Stomach (tissue), 9 donors: ENCODE measurements around the gene PAN3. TPM values are rescaled to one million over a fixed set of nuclear protein-coding genes. Genes with fewer than 3 reads are reported as not detected.

ENCODE experiments used
- DNase-seq, 2 donors: peaks; one replicate each; pipeline versions ENCODE4 v3.0.0 to v3.0.0-alpha.2; 2013 to 2019
- H3K27ac ChIP-seq, 5 donors: fragments of 200-600 bp in 4 of 5; sonication (generic) in 4 of 5; one replicate each; pipeline ENCODE4 v1.5.1; 2013 to 2019; ENCODE audit warnings: mild to moderate bottlenecking in 1 of 5, moderate library complexity in 1 of 5
- H3K27me3 ChIP-seq, 3 donors: fragments of 200-600 bp; sonication (generic); one replicate each; pipeline ENCODE4 v1.5.1; 2017 to 2019; ENCODE audit warnings: mixed run types in 1 of 3
- H3K36me3 ChIP-seq, 4 donors: fragments of 200-600 bp; sonication (generic); 1 replicate in 3 of 4; 2 replicates in 1 of 4; pipeline ENCODE4 v1.5.1; 2016 to 2019
- H3K4me1 ChIP-seq, 4 donors: fragments of 200-600 bp; sonication (generic); one replicate each; pipeline ENCODE4 v1.5.1; 2016 to 2019
- H3K4me3 ChIP-seq, 4 donors: fragments of 200-600 bp; sonication (generic) in 3 of 4; one replicate each; pipeline ENCODE4 v1.5.1; 2016 to 2019; ENCODE audit warnings: mild to moderate bottlenecking in 1 of 4
- H3K9me3 ChIP-seq, 4 donors: fragments of 200-600 bp; sonication (generic); one replicate each; pipeline ENCODE4 v1.5.1; 2016 to 2019
- CTCF ChIP-seq, 7 experiments: fragments of 450-650 bp in 4 of 7; fragments of 200-600 bp in 3 of 7; sonication (generic) in 3 of 7; IDR thresholded peaks; one replicate each; pipeline ENCODE4 v1.5.1; 2016 to 2019; ENCODE audit warnings: antibody characterized with exemption in 7 of 7, control low read depth in 2 of 7, mild to moderate bottlenecking in 1 of 7
- EP300 ChIP-seq: sonication (generic); formaldehyde crosslinking; IDR thresholded peaks from one replicate; pipeline ENCODE4 v1.6.1; 2017; ENCODE audit warnings: antibody characterized with exemption
- POLR2A ChIP-seq, 4 donors: fragments of 450-650 bp; IDR thresholded peaks; one replicate each; pipeline ENCODE4 v1.6.1; 2016; ENCODE audit warnings: antibody characterized with exemption in 4 of 4, control low read depth in 2 of 4, mild to moderate bottlenecking in 1 of 4, moderate library complexity in 1 of 4
- POLR2AphosphoS5 ChIP-seq, 3 donors: sonication (generic); formaldehyde crosslinking; IDR thresholded peaks; one replicate each; pipeline ENCODE4 v1.6.1; 2016; ENCODE audit warnings: antibody characterized with exemption in 3 of 3
- WGBS, 5 donors: extraction: QIAGEN DNeasy Blood & Tissue Kit in 3 of 5; methylation state at CpG; one replicate each; pipeline versions ENCODE4 v1.1.5 to v1.1.7; 2013 to 2018; 5-methylcytosine and 5-hydroxymethylcytosine counted together
- intact Hi-C: fragments of 100-400 bp; cut with DNase I; formaldehyde crosslinking; loops from one replicate; pipeline ENCODE4 v1.15.1; 2023; ENCODE audit warnings: low total_unique reads
- polyA plus RNA-seq, 3 donors: library from polyadenylated mRNA; stranded (reverse); fragments of 200-250 nt; gene quantifications; one replicate each; pipeline ENCODE4 v1.2.3, GENCODE V29; 2013
- total RNA-seq, 5 donors: library from RNA; depleted of rRNA; stranded (reverse); fragments of >200 nt; gene quantifications; one replicate each; pipeline versions ENCODE4 v1.1.0 to v1.2.3, GENCODE V29; 2014 to 2016
- donor health status: healthy with polysubstance abuse.
- donor health status: Bipolar disorder and iron deficiency.
- donor health status: healthy.

Gene PAN3
- total and polyA plus RNA-seq, 8 donors: 3.9 to 68.1 (median 26.0) TPM

DNA sequence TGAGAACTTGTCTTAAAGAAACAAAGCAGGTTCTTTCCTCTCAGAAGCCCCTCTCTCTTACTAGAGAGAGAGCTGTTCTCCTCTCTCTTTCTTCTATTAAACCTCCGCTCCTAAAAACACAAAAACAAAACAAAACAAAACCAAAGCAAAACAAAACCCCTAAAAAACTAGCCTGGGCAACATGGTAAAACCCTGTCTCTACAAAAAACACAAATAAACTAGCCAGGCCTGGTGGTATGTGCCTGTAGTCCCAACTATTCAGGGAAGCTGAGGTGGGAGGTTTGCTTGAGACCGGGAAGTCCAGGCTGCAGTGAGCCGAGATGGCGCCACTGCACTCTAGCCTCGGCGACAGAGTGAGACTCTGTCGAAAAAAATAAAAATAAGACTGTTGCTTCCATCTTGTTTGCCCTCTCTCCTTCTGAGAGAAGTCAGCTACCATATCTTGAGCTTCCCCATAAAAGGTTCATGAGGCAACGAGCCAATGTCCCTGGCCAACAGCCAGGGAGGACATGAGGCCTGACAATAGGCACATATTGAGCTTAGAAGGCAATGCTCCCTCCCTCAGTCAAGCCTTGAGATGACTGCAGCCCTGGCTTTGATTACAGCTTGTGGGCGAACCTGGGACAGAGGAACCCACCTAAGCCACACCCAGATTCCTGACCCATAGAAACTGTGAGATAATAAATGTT, 20.5 kb upstream of the PAN3 start:
- H3K4me3 ChIP-seq: no peak overlapping the region
- H3K36me3 ChIP-seq: no peaks in the 10 kb centered on the region
- intact Hi-C loops: no loop called here
- H3K4me1 ChIP-seq: no peaks in the 10 kb centered on the region
- no peaks in the 10 kb centered on the region for H3K9me3 ChIP-seq
- peaks cover 0 to 13% (median 0%) of the 10 kb centered on the region in 3 donors for H3K27me3 ChIP-seq
- DNase-seq: peak; percentile 35 to 46
- WGBS, 5 donors: 58 to 66% (median 61%) methylated on average over 9 of the region's 9 CpGs
- no peak overlapping the region for H3K27ac ChIP-seq
- TF ChIP-seq POLR2AphosphoS5 (IDR thresholded peaks at IDR 0.05): no peak
- no peak for TF ChIP-seq POLR2A (IDR thresholded peaks at IDR 0.05)
- TF ChIP-seq EP300: no peak
- no peak for TF ChIP-seq CTCF (IDR thresholded peaks at IDR 0.05)

DNA sequence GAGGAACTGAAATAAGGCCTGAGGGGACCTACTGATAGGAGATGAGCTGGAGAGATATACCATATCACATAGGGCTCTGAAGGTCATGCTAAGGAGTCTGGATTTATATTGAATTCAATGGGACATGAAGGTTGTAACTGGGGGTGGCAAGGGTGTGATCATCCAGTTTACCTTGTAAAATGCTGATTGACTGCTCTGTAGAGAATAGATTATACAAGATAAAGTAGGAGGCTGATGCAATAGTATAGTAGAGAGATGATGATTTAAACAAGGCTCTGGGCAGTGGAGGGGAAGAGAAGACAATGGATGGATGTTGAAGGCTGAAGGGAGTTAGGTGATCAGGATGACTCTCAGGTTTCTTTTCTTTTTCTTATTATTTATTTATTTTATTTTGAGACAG, 18.0 kb upstream of the PAN3 start:
- Histone ChIP-seq H3K4me1 (no peaks in the 10 kb centered on the region), H3K27ac (no peak overlapping the region), H3K36me3 (no peaks in the 10 kb centered on the region), H3K27me3 (peaks cover 0 to 20% (median 0%) of the 10 kb centered on the region in 3 donors), H3K4me3 (no peak overlapping the region), H3K9me3 (no peaks in the 10 kb centered on the region)
- intact Hi-C loops: no loop called here
- TF ChIP-seq CTCF (IDR thresholded peaks at IDR 0.05): no peak
- no peak for TF ChIP-seq EP300
- TF ChIP-seq POLR2AphosphoS5 (IDR thresholded peaks at IDR 0.05): no peak
- TF ChIP-seq POLR2A (IDR thresholded peaks at IDR 0.05): no peak
- DNase-seq: no peak

GRCh38 chr13:28121224-28121623, 17.1 kb upstream of the PAN3 start:
- Histone ChIP-seq H3K4me1 (no peaks in the 10 kb centered on the region), H3K4me3 (no peak overlapping the region), H3K9me3 (no peaks in the 10 kb centered on the region), H3K36me3 (no peaks in the 10 kb centered on the region), H3K27me3 (peaks cover 0 to 20% (median 0%) of the 10 kb centered on the region in 3 donors), H3K27ac (no peak overlapping the region)
- intact Hi-C loops: no loop called here
- 94 to 98% (median 97%) methylated on average over 8 of the region's 8 CpGs for WGBS, 5 donors
- DNase-seq: no peak
- TF ChIP-seq POLR2AphosphoS5 (IDR thresholded peaks at IDR 0.05) (no peak), CTCF (IDR thresholded peaks at IDR 0.05) (no peak), EP300 (no peak), POLR2A (IDR thresholded peaks at IDR 0.05) (no peak)

DNA sequence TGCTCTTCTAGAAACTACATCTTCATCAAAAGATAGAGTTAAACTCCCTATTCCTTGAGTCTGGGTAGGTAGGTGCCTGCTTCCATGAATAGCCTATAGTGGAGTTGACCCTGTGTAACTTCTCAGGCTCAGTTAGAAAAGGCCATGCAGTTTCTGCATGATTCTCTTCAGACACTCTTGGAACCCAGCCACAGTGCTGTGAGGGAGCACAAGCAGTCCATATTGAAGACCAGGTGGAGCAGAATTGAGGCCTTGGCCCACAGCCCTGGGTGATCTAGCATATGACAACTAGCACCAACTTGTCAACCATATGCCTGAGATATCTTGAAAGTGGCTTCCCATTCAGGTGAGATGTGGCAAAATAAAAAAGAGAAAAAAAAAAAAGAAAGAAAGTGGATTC, 10.3 kb upstream of the PAN3 start:
- DNase-seq: no peak
- Histone ChIP-seq H3K36me3 (no peaks in the 10 kb centered on the region), H3K27me3 (peaks cover 0 to 7% (median 0%) of the 10 kb centered on the region in 3 donors), H3K9me3 (no peaks in the 10 kb centered on the region), H3K27ac (no peak overlapping the region), H3K4me1 (peaks cover 0 to 5% (median 0%) of the 10 kb centered on the region in 4 donors), H3K4me3 (no peak overlapping the region)
- no peak for TF ChIP-seq POLR2AphosphoS5 (IDR thresholded peaks at IDR 0.05)
- TF ChIP-seq POLR2A (IDR thresholded peaks at IDR 0.05): no peak
- no peak for TF ChIP-seq CTCF (IDR thresholded peaks at IDR 0.05)
- TF ChIP-seq EP300: no peak
- intact Hi-C loops: no loop called here
